HG03025 (cell line): ENCODE results near the gene GUK1.

Experiments used
- ATAC-seq: cut with Tn5 transposase; IDR thresholded peaks from one replicate; pipeline ENCODE4 v1.9.1; 2021; ENCODE audit warnings: mild to moderate bottlenecking, moderate library complexity; ENCODE audit not compliant: unreplicated experiment, low FRiP score

The GUK1 gene

GRCh38 chr1:228123505-228123904 is 16.6 kb upstream of the GUK1 start:
- no peak for ATAC-seq

DNA sequence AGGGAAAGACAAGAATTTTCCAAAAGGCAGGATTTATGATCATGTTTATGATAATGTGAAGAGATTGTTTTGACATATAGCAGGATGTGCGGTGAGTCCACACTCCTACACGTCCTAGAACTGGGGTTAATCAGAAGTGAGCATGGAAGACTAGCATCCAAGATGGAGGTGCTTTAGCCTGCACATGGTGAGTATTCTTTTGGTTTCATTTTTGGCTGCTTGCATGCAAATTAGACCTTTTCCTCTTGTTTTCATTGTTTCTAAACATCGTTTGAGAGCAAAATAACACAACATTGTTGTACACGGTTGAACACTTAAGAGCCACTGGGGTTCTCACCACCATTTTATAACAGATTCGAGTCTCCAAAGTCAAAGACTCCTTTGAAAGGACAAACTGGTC is 14.9 kb upstream of the GUK1 start:
- ATAC-seq: no peak

DNA sequence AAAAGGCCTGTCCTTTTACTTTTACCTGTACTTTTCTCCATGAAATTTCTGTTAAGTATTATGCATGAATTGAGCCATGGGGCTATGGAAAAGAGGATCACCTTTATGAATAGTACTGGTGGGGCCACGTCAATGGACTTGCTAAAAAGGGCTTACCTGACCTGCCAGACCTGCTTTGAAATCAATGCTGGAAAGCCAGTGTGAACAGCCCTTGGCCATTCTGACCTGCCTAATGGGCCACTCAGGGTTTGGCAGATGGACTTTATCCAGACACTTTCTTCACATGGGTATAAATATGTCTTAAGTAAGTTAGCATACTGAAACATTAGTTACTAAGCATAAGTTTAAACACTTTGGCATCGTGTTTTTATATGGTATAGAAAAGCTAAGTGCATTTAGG is 8.3 kb upstream of the GUK1 start:
- ATAC-seq: no peak

DNA sequence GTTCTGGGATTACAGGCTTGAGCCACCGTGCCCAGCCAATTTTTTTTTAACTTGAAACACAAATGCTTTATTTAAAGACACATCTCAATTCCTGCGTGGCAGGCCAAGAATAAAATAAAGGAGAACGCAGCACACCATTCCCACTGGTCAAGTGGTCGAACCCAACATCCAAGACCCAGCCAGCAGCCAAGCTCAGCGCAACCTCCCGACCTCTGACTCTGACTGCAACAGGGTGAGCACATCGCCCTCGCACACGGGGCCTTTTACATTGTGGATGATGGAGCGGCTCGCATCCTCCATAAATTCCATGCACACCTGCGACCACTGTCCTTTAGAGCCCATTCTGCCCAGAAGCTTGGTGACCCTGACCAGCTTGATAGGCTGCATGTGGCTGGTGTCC is 5.5 kb upstream of the GUK1 start:
- ATAC-seq: no peak

GRCh38 chr1:228136901-228137300 is 3.2 kb upstream of the GUK1 start:
- no peak for ATAC-seq

- no peak for ATAC-seq
Observed at GRCh38 chr1:228139406-228139930, 611 bp upstream of the GUK1 start.

DNA sequence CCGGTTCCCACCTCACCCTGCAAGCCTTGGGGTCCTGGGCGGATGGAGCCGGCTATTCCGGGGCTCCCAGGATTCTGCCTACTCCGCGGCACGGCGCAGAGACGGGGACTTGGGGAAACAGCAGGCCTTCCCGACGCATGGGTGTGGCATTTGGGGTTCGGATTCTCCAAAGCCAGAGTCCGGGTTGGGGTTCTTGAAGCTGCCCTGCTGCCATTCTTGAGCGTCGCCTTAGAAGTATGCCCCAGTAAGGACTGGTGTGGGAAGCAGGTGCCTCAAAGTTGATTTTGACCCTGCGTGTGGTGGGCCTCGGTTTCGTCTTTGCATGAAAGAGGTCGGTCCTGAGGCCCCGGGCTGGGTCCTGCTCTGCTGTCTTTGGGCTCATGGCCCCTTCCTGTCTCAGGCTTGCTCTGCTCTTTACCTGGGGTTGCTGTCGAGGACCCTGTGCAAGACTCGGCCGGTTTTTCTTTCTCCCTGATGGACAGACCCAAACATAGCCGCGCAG is 696 bp downstream of the GUK1 start:
- ATAC-seq: no peak

GRCh38 chr1:228141226-228142044 is 1.4 kb downstream of the GUK1 start:
- ATAC-seq: no peak

GRCh38 chr1:228142155-228142691 is 2.1 kb downstream of the GUK1 start:
- ATAC-seq: no peak

DNA sequence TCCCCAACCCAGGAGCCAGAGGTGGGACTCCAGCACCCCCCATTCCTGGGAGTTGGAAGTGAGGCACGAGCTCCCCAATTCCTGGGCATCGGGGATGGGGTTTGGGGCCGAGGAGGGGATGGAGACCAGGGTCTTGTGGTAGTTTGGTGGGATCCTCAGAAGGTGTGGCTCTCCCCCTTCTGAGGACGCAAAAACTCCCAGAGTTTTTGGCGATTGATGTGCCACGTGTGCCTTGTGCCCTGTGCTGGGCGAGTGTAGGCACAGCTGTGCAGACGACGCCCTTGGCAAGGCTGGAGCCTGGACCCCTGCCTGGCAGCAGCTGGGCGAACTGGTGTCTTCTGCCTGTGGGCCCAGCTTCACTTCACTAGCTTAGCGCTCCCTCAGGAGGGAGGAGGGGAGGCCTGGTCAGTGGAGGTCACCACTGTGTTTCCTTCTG is 2.6 kb downstream of the GUK1 start:
- no peak for ATAC-seq

GRCh38 chr1:228143480-228144192 is 3.6 kb downstream of the GUK1 start:
- no peak for ATAC-seq

GRCh38 chr1:228144193-228144992 is 4.3 kb downstream of the GUK1 start:
- ATAC-seq: no peak

GRCh38 chr1:228144993-228145343 is 4.9 kb downstream of the GUK1 start:
- no peak for ATAC-seq

GRCh38 chr1:228145463-228146416 is 5.7 kb downstream of the GUK1 start:
- ATAC-seq: no peak

GRCh38 chr1:228146417-228147150 is 6.5 kb downstream of the GUK1 start:
- ATAC-seq: no peak

- no peak for ATAC-seq
Observed at GRCh38 chr1:228147151-228147693, 7.1 kb downstream of the GUK1 start.

GRCh38 chr1:228147768-228148167 is 7.7 kb downstream of the GUK1 start:
- ATAC-seq: no peak

DNA sequence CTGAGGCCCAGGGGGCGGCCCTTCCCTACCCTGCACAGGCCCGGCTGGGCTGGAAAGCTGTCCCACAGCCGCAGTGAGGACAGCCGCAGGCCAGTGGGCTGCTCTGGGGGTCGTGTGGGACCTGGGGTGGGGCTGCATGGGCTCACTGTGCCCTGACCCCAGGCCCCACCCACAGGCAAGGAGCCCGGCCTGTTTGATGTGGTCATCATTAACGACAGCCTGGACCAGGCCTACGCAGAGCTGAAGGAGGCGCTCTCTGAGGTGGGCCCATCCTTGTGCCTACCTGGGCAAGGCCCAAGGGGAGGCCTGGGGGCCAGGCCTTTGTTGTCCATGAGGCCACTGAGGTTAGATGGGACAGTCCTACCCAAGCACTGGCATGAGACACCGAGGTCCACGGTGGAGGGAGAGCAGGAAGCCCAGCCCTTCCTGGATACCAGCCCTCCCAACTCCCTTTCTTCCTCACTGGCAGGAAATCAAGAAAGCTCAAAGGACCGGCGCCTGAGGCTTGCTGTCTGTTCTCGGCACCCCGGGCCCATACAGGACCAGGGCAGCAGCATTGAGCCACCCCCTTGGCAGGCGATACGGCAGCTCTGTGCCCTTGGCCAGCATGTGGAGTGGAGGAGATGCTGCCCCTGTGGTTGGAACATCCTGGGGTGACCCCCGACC is 8.2 kb downstream of the GUK1 start:
- ATAC-seq: no peak
